Nephron (organoid): ENCODE results near the gene PFKFB4.

Experiments used
- H3K27ac Mint-ChIP-seq, 3 experiments: 2 replicates each; pipeline ENCODE4 v1.8.0; 2020; ENCODE audit warnings: mixed read lengths in 3 of 3, mild to moderate bottlenecking in 2 of 3, moderate library complexity in 1 of 3
- H3K27me3 Mint-ChIP-seq: 2 replicates; pipeline ENCODE4 v1.8.0; 2021; ENCODE audit warnings: low read depth, mild to moderate bottlenecking, moderate library complexity, mixed read lengths
- H3K36me3 Mint-ChIP-seq: 2 replicates; pipeline ENCODE4 v1.8.0; 2020; ENCODE audit warnings: low read depth, mixed read lengths
- H3K4me1 Mint-ChIP-seq: 2 replicates; pipeline ENCODE4 v1.8.0; 2020; ENCODE audit warnings: mixed read lengths
- H3K4me3 Mint-ChIP-seq, 3 experiments: 2 replicates each; pipeline ENCODE4 v1.8.0; 2020; ENCODE audit warnings: mild to moderate bottlenecking in 3 of 3, mixed read lengths in 3 of 3, moderate library complexity in 2 of 3
- H3K9me3 Mint-ChIP-seq: 2 replicates; pipeline ENCODE4 v1.8.0; 2020; ENCODE audit warnings: mixed read lengths
- TF ChIP-seq, protein P1 (sequence below), 3 experiments: fragments of 200-600 bp; sonication (generic); IDR thresholded peaks; one replicate each; pipeline ENCODE4 v1.5.0; 2021; ENCODE audit warnings: antibody characterized with exemption in 3 of 3; ENCODE audit not compliant: unreplicated experiment in 3 of 3

The PFKFB4 gene

DNA sequence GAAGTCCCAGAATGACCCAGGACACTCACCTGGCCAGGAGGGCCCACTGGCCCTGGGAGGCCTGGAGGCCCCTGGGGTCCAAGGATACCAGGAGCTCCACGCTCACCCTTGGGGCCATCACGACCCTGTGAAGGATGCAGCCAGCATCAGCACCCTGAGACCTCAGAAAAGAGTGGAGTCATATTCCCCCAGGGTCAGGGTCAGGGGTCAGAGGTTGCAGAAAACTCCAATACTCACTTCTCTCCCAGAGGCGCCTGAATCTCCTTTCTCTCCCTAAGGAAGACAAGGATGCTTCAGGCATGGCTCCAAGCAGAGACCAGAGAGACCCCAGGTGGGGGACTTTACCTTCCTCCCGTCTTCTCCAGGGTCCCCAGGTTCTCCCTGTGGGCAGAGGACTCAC is 20.0 kb upstream of the PFKFB4 start:
- no peak overlapping the region for H3K4me3 Mint-ChIP-seq
- peaks cover 6% of the 10 kb centered on the region for H3K36me3 Mint-ChIP-seq
- no peaks in the 10 kb centered on the region for H3K27me3 Mint-ChIP-seq
- no peak overlapping the region for H3K27ac Mint-ChIP-seq
- TF ChIP-seq, protein P1, sequence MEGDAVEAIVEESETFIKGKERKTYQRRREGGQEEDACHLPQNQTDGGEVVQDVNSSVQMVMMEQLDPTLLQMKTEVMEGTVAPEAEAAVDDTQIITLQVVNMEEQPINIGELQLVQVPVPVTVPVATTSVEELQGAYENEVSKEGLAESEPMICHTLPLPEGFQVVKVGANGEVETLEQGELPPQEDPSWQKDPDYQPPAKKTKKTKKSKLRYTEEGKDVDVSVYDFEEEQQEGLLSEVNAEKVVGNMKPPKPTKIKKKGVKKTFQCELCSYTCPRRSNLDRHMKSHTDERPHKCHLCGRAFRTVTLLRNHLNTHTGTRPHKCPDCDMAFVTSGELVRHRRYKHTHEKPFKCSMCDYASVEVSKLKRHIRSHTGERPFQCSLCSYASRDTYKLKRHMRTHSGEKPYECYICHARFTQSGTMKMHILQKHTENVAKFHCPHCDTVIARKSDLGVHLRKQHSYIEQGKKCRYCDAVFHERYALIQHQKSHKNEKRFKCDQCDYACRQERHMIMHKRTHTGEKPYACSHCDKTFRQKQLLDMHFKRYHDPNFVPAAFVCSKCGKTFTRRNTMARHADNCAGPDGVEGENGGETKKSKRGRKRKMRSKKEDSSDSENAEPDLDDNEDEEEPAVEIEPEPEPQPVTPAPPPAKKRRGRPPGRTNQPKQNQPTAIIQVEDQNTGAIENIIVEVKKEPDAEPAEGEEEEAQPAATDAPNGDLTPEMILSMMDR (IDR thresholded peaks at IDR 0.05; ENCODE audit: unreplicated experiment in 3 of 3), result no peak
- no peaks in the 10 kb centered on the region for H3K9me3 Mint-ChIP-seq
- no peaks in the 10 kb centered on the region for H3K4me1 Mint-ChIP-seq

DNA sequence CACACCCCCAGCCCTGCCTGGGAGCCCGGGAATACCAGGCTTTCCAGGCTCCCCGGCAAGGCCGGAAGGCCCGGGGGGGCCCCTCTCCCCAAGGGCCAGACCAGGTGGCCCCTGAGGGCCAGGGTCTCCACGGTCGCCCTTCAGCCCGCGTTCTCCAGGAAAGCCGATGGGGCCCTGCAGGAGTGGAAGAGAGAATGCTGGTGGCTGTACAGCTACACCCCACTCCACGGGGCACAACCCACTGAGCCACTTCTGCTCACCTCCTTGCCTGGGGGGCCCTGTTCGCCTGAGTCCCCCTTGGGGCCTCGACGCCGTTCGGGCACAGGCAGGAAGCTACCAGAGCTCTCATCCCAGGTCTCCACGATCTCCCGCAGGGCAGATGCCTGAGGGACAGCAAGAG is 18.8 kb upstream of the PFKFB4 start:
- H3K27ac Mint-ChIP-seq, result no peak overlapping the region
- H3K36me3 Mint-ChIP-seq, result peaks cover 5% of the 10 kb centered on the region
- TF ChIP-seq, protein P1 (IDR thresholded peaks at IDR 0.05; ENCODE audit: unreplicated experiment in 3 of 3), result no peak
- no peak overlapping the region for H3K4me3 Mint-ChIP-seq
- H3K4me1 Mint-ChIP-seq, result no peaks in the 10 kb centered on the region
- H3K9me3 Mint-ChIP-seq, result no peaks in the 10 kb centered on the region
- H3K27me3 Mint-ChIP-seq, result no peaks in the 10 kb centered on the region

DNA sequence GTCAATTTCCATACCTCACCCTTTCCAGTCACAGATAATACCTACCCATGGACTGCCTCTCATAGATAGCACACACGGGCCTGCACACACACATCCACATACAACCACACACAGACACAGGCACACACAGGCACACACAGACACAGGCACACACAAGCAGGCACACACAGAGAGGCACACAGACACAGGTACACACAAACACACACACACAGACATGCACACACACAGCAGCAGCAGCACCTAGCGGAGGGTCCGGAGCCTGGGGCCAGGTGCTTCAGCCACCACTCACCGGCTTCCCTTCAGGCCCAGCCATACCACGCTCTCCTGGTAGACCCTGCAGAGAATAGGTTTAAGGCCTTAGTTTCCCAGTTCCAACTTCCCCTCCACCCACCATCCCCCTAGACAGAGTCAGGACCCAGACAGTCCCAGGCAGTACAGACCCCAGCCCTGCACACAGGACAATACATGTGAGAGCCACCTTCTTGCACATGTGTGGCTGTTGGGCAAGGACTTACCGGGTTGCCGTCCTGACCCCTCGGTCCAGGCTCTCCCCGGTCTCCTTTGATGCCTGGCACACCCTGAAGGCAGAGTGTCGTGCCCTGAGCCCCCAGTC is 17.5 kb upstream of the PFKFB4 start:
- TF ChIP-seq, protein P1 (IDR thresholded peaks at IDR 0.05; ENCODE audit: unreplicated experiment in 3 of 3), result no peak
- Mint-ChIP-seq H3K9me3 (no peaks in the 10 kb centered on the region), H3K4me3 (no peak overlapping the region), H3K27me3 (no peaks in the 10 kb centered on the region), H3K27ac (no peak overlapping the region), H3K36me3 (peaks cover 5% of the 10 kb centered on the region), H3K4me1 (no peaks in the 10 kb centered on the region)

DNA sequence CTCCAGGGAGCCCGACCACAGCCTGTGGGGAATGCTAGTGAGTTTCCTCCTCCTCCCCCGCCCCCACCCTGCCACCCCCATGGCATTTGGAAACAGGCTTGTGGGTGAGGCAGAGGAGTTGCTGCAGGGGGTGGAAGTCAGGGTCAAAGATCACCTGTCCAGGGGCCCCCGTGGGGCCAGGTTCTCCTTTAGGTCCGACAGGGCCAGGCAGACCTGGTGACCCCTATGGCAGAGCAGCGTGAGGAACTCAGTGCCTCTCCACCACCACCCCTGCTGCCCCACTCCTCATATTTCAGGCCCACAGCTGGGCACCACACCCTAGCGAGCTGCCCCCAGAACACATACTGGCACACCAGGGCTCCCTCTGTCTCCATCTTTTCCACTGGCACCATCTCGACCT is 15.9 kb upstream of the PFKFB4 start:
- Mint-ChIP-seq H3K27ac (no peak overlapping the region), H3K4me3 (no peak overlapping the region), H3K36me3 (peaks cover 5% of the 10 kb centered on the region), H3K9me3 (no peaks in the 10 kb centered on the region), H3K27me3 (no peaks in the 10 kb centered on the region), H3K4me1 (no peaks in the 10 kb centered on the region)
- TF ChIP-seq, protein P1 (IDR thresholded peaks at IDR 0.05; ENCODE audit: unreplicated experiment in 3 of 3), result no peak

DNA sequence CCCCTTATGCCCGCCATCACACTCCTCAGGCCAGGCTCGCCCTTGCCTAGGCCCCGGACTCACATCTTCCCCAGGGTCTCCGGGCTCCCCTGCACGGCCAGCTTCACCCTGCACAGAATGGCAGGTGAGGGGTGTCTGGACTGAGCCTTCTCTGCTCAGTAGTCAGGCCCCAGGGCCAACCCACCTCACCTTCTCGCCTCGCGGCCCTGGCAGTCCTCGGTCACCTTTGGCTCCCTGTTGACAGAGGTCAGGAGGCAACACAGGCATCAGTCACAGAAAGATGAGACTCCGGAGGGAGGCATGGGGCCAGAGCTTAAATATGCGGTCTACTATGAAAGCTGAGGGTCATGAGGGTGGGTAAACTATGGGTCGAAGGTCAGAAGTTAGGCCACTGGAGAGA is 15.3 kb upstream of the PFKFB4 start:
- H3K27me3 Mint-ChIP-seq, result no peaks in the 10 kb centered on the region
- H3K36me3 Mint-ChIP-seq, result no peaks in the 10 kb centered on the region
- H3K4me3 Mint-ChIP-seq, result no peak overlapping the region
- H3K27ac Mint-ChIP-seq, result no peak overlapping the region
- H3K4me1 Mint-ChIP-seq, result no peaks in the 10 kb centered on the region
- H3K9me3 Mint-ChIP-seq, result no peaks in the 10 kb centered on the region
- TF ChIP-seq, protein P1 (IDR thresholded peaks at IDR 0.05; ENCODE audit: unreplicated experiment in 3 of 3), result no peak

DNA sequence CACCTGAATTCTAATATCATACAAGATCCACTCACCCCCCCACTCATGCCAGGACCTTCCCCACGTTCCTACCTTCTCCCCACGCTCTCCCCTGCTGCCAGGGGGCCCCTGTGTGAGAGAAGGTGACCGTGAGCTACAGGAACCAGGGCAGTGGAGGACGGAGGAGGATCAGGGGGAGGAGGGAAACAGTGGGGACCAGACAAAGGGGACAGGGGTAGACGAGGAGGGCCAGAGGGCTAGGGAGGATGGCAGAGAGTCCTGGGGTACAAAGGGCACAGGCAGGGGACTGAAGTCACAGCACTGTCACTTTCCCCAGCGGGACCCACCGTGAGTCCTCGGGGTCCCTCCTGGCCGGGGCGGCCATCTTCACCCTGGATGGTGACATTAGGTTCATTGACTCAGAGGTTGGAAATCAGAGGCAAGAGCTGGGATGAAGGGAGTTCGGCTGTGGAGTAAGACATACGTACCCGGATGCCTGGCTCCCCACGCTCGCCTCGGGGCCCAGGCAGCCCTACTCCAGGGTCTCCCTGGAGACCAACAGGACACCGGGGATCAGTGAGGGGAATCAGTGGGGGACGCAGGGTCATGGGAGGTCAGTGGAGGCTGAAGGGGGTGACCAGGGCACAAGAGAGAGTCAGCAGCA is 13.3 kb upstream of the PFKFB4 start:
- H3K4me1 Mint-ChIP-seq, result peaks cover 9% of the 10 kb centered on the region
- no peaks in the 10 kb centered on the region for H3K27me3 Mint-ChIP-seq
- H3K36me3 Mint-ChIP-seq, result no peaks in the 10 kb centered on the region
- no peak overlapping the region for H3K4me3 Mint-ChIP-seq
- no peak overlapping the region for H3K27ac Mint-ChIP-seq
- H3K9me3 Mint-ChIP-seq, result no peaks in the 10 kb centered on the region
- TF ChIP-seq, protein P1 (IDR thresholded peaks at IDR 0.05; ENCODE audit: unreplicated experiment in 3 of 3), result no peak
